ENCODE results near the gene THSD7B.

THSD7B gene

GRCh38 chr2:137193401-137193800 is 428.1 kb downstream of the THSD7B start:
- no peak for DNase-seq (ENCODE audit: low read depth)

- no peak for DNase-seq (ENCODE audit: low read depth)
These were observed 428.8 kb downstream of the THSD7B start for GRCh38 chr2:137194111-137194510.

GRCh38 chr2:137199751-137200150 is 434.4 kb downstream of the THSD7B start:
- no peak for DNase-seq (ENCODE audit: low read depth)

- DNase-seq (ENCODE audit: low read depth) = no peak
These were observed 437.0 kb downstream of the THSD7B start for GRCh38 chr2:137202318-137202717.

- DNase-seq (ENCODE audit: low read depth) = no peak
These were observed 440.0 kb downstream of the THSD7B start for GRCh38 chr2:137205324-137205723.

- DNase-seq (ENCODE audit: low read depth) = no peak
These were observed 440.7 kb downstream of the THSD7B start for GRCh38 chr2:137206069-137206468.

GRCh38 chr2:137207030-137207429 is 441.7 kb downstream of the THSD7B start:
- no peak for DNase-seq (ENCODE audit: low read depth)

GRCh38 chr2:137208431-137208891 is 443.1 kb downstream of the THSD7B start:
- peak; percentile 11 for DNase-seq (ENCODE audit: low read depth)

GRCh38 chr2:137210039-137210438 is 444.7 kb downstream of the THSD7B start:
- no peak for DNase-seq (ENCODE audit: low read depth)

- DNase-seq (ENCODE audit: low read depth) = no peak
These were observed 446.4 kb downstream of the THSD7B start for GRCh38 chr2:137211761-137212160.

- no peak for DNase-seq (ENCODE audit: low read depth)
These were observed 455.2 kb downstream of the THSD7B start for GRCh38 chr2:137220438-137220993.

- DNase-seq (ENCODE audit: low read depth) = no peak
These were observed 456.6 kb downstream of the THSD7B start for GRCh38 chr2:137221797-137222492.

GRCh38 chr2:137223722-137224121 is 458.4 kb downstream of the THSD7B start:
- no peak for DNase-seq (ENCODE audit: low read depth)

GRCh38 chr2:137228566-137228965 is 463.2 kb downstream of the THSD7B start:
- DNase-seq (ENCODE audit: low read depth) = peak; percentile 81

- no peak for DNase-seq (ENCODE audit: low read depth)
These were observed 464.5 kb downstream of the THSD7B start for GRCh38 chr2:137229834-137230233.

GRCh38 chr2:137231628-137232027 is 466.3 kb downstream of the THSD7B start:
- no peak for DNase-seq (ENCODE audit: low read depth)

- no peak for DNase-seq (ENCODE audit: low read depth)
These were observed 466.7 kb downstream of the THSD7B start for GRCh38 chr2:137232076-137232475.

GRCh38 chr2:137233091-137233490 is 467.7 kb downstream of the THSD7B start:
- DNase-seq (ENCODE audit: low read depth) = no peak

- no peak for DNase-seq (ENCODE audit: low read depth)
These were observed 471.7 kb downstream of the THSD7B start for GRCh38 chr2:137237055-137237454.

GRCh38 chr2:137238065-137238464 is 472.7 kb downstream of the THSD7B start:
- no peak for DNase-seq (ENCODE audit: low read depth)

GRCh38 chr2:137249463-137250130 is 484.3 kb downstream of the THSD7B start:
- no peak for DNase-seq (ENCODE audit: low read depth)

- no peak for DNase-seq (ENCODE audit: low read depth)
These were observed 485.1 kb downstream of the THSD7B start for GRCh38 chr2:137250401-137250800.

- DNase-seq (ENCODE audit: low read depth) = no peak
These were observed 485.7 kb downstream of the THSD7B start for GRCh38 chr2:137251045-137251444.

Data from HS-5 (cell line).